Activated T-helper 2 cell treated with anti-CD3 and anti-CD28 coated beads, Interferon-gamma antibody, Interleukin-2, Interleukin-4, amounts not matched to agents 10 μg/mL and 5 μg/mL and 100 μg/mL, durations not matched to agents 14 hours and 24 hours and 36 hours (primary cell): ENCODE measurements around the gene DNAJB13. TPM values are rescaled to one million over a fixed set of nuclear protein-coding genes. Genes with fewer than 3 reads are reported as not detected.

Experiments used
- DNase-seq: peaks from one replicate; pipeline ENCODE4 v3.0.0; 2021; ENCODE audit warnings: low spot score
- H3K27ac Mint-ChIP-seq: one replicate; pipeline ENCODE4 v1.8.0; 2021; ENCODE audit warnings: mixed read lengths
- H3K27me3 Mint-ChIP-seq: one replicate; pipeline ENCODE4 v1.8.0; 2021; ENCODE audit warnings: low read depth, mixed read lengths
- H3K36me3 Mint-ChIP-seq: one replicate; pipeline ENCODE4 v1.8.0; 2021; ENCODE audit warnings: low read depth, mixed read lengths
- H3K4me1 Mint-ChIP-seq: one replicate; pipeline ENCODE4 v1.8.0; 2021; ENCODE audit warnings: low read depth, mixed read lengths
- H3K4me3 Mint-ChIP-seq: one replicate; pipeline ENCODE4 v1.8.0; 2021; ENCODE audit warnings: low read depth, mild to moderate bottlenecking, moderate library complexity, mixed read lengths
- H3K9me3 Mint-ChIP-seq: one replicate; pipeline ENCODE4 v1.8.0; 2021; ENCODE audit warnings: mixed read lengths
- intact Hi-C: fragments of 100-400 bp; cut with micrococcal nuclease; formaldehyde crosslinking; loops from one replicate; pipeline ENCODE4 v1.15.1; 2023
- total RNA-seq: library from RNA; stranded (reverse); gene quantifications from 2 replicates; pipeline ENCODE4 v1.2.3, GENCODE V29; 2022

The DNAJB13 gene
- total RNA-seq, 1 donor from 2014 or later, result 0.52 TPM

DNA sequence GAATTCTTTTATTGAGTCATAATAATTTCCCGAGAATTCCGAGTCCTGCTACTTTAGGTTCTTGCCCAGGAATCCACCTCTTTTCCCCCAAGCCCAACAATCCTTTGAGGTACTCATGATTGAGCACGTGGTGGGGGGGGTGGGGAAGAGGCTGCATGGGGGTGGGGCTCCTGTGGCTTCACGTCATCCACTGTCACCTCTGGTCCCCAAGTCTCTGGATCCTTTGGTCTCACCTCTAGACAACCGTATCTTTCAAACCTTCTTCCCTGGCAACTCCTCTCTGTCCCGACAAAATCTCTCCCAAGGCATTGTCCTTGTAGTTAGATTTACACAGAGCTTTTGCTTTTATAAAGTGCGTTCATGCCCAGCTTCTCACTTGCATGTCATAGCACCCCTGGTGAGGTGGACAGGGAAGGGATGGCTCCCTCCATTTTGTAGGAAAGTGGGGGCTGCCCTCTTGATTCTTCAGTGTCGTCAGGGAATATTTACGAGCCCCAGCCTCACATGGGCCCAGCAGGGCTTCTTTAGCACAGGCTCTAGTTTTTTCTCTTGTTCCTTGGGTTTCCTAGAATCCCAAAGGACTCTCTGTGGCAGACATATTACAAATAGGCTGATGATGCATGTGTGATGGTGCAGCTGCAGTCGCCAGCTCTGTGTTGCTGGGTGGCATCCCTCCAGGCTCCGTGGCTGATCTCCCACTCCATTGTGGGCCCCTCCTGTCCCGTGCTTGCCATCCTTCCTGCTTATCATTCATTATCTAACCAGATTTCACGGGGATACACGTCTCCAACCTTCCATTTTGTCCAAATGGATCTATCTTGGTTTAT lies 49.7 kb downstream of the DNAJB13 start:
- Mint-ChIP-seq H3K27ac (no peak overlapping the region), H3K4me1 (peaks cover 55% of the 10 kb centered on the region), H3K36me3 (peaks cover 33% of the 10 kb centered on the region), H3K4me3 (no peak overlapping the region), H3K27me3 (no peaks in the 10 kb centered on the region), H3K9me3 (no peaks in the 10 kb centered on the region)
- intact Hi-C loops, result no loop called here
- no peak for DNase-seq

DNA sequence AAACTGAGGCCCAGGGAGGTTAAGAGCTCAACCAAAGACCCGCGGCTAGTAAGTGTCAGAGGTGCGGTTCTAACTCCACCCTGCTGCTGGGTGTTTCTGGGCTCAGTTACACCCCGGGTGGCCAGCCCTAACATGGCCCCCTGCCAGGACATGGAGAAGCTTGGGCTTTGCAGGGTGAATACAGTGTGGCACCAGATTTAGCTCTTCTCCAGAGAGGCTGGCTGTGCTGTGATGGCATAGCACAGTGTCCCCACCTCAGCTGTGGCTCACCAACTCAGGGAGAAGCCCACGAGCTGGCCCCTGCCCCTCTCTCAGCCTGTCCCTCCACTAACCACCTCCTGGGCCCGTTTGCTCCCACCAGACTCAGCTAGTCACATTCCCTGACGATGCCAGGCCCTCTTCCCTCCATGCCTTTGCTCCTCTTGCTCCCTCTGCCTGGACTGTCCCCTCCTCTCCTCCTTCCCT lies 51.0 kb downstream of the DNAJB13 start:
- no peak for DNase-seq
- no peaks in the 10 kb centered on the region for H3K9me3 Mint-ChIP-seq
- no peak overlapping the region for H3K4me3 Mint-ChIP-seq
- intact Hi-C loops, result no loop called here
- peaks cover 51% of the 10 kb centered on the region for H3K4me1 Mint-ChIP-seq
- peaks cover 33% of the 10 kb centered on the region for H3K36me3 Mint-ChIP-seq
- H3K27me3 Mint-ChIP-seq, result no peaks in the 10 kb centered on the region
- peak overlapping the region; percentile 39 for H3K27ac Mint-ChIP-seq

DNA sequence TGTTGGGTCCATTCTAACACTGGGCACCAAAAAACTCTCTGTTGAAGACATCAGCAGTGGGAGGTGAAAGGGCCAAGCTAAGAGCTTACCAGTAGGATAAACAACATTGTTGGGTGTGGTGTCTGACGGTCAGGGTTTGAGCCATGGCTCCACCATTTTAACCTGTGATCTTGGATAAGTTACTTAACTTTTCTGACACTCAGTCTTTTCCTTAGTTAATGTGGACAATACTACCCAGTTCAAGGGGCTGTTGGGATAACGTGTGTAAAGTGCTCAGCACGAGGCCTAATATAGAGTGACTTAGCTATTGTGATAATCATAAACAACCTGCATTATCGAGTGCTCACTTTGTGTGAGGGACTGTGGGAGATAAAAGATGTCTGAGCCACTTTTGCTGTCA lies 52.0 kb downstream of the DNAJB13 start:
- Mint-ChIP-seq H3K27ac (peak overlapping the region; percentile 45), H3K9me3 (no peaks in the 10 kb centered on the region), H3K4me1 (peaks cover 44% of the 10 kb centered on the region), H3K4me3 (no peak overlapping the region), H3K36me3 (peaks cover 33% of the 10 kb centered on the region), H3K27me3 (no peaks in the 10 kb centered on the region)
- no peak for DNase-seq
- intact Hi-C loops, result no loop called here

DNA sequence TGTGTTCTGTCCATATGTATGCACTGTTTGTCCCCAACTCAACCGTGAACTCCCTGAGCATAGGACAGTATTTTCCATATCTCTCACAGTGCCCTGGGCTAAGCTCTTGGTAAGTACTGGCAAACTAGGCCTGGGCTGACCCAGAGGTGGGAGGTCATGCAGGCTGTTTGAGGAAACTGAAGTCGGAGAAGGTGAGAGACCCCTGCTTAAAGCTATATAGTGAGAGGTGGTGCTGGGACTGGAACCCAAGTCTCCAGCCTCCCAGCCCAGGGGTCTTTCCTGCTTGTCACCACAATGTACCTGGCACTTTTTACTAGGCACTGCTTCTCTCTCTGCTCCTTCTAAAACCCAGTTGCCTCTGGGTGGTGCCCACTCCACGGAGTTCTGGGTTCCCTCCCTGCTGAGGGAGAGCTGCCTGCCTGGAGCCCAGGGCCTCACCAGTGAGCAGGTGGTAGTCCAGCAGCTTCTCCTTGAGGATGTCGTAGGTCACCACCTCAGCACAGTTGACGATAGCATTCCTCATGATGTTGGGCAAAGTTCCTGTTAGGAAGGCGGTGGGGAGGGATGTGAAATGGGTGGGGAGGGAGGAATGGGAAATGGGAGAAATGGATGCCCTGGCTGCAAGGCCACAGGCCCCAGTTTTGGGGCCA lies 53.3 kb downstream of the DNAJB13 start:
- no peaks in the 10 kb centered on the region for H3K9me3 Mint-ChIP-seq
- no peak overlapping the region for H3K4me3 Mint-ChIP-seq
- peaks cover 33% of the 10 kb centered on the region for H3K36me3 Mint-ChIP-seq
- DNase-seq, result no peak
- peaks cover 51% of the 10 kb centered on the region for H3K4me1 Mint-ChIP-seq
- no peaks in the 10 kb centered on the region for H3K27me3 Mint-ChIP-seq
- peak overlapping the region; percentile 48 for H3K27ac Mint-ChIP-seq
- intact Hi-C loops, result no loop called here

DNA sequence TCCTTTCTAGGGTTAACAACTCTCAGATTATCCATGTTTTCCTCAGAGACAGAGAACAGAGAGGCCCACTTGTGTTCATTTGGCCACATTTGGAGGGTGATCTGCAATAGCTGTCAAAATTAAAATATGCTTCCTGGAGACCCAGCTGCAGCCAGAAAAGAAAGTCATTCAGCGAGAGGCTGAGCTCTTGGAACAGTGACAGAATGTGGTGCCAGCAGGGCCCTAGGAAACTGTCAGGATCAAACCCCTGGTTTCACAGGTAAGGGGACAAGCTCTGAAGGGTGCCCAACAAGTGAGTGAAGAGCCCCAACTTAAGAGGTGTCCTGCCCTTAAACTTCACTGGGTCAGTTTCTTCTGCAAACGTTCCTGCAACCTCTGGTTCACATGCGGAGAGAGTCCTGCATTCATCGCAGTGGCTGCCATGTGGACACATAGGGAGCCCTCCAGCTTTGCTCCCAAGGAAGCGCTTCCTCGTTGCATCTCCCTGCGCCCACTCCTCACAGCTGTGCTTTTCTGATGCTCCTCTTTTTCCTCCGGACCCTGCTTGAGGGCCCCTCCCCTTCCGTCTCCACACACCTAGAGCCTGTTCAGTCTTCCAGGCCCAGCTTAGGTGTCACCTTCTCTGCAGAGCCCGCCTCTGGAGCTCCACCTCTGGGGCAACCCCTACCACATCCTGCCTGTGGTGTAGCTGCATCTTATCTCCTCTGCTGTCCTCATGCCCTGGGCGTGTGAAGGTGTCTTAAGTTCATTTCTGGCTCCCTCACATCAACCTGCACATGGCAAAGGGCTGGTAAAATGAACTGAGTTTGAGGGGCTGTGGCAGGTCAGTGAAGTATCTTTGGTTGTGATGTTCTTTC lies 54.2 kb downstream of the DNAJB13 start:
- DNase-seq, result peak; percentile 82
- peaks cover 25% of the 10 kb centered on the region for H3K36me3 Mint-ChIP-seq
- intact Hi-C loops, result loop anchor here (1.0 kb wide), 1 partner anchor 10 kb away; no protein-coding TSS in a partner anchor
- no peaks in the 10 kb centered on the region for H3K9me3 Mint-ChIP-seq
- H3K27ac Mint-ChIP-seq, result peak overlapping the region; percentile 92
- H3K27me3 Mint-ChIP-seq, result no peaks in the 10 kb centered on the region
- peaks cover 49% of the 10 kb centered on the region for H3K4me1 Mint-ChIP-seq
- H3K4me3 Mint-ChIP-seq, result peak overlapping the region; percentile 13

DNA sequence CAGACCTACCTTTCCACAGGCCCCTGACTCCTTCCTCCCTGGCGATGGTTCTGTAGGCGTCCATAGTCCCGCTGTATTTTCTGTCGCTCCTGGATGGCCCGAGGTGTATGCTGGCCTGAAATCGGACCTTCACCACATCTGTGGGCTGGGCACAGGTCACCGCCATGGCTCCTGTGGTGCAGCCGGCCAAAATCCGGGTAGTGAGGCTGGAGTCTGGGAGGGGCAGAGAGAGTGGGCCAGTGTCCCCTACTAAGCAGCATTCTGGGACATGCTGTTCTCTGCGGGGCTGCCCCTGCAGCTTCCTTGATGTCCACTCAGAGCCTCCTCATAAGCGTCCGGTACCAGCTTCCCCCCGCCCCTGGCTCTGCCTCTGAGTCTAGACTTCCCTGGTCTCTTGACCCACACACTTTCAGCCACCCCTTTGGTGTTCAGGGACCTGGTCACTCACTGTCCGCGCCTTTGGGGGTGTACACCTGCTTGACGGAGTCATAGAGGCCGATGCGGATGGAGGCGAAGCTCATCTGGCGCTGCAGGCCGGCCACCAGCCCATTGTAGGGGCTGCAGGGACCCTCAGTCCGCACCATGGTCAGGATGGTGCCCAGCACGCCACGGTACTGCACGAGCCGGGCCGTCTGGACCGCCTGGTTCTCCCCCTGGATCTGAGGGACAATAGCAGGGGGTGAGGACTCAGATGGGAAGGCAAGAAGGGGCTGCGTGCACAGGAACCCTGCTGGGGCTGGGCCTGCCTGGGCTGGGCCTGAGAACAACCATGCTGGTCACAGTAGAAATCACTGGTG lies 55.1 kb downstream of the DNAJB13 start:
- H3K4me3 Mint-ChIP-seq, result no peak overlapping the region
- intact Hi-C loops, result loop anchor here (1.0 kb wide), 1 partner anchor 11 kb away; no protein-coding TSS in a partner anchor
- H3K4me1 Mint-ChIP-seq, result peaks cover 54% of the 10 kb centered on the region

DNA sequence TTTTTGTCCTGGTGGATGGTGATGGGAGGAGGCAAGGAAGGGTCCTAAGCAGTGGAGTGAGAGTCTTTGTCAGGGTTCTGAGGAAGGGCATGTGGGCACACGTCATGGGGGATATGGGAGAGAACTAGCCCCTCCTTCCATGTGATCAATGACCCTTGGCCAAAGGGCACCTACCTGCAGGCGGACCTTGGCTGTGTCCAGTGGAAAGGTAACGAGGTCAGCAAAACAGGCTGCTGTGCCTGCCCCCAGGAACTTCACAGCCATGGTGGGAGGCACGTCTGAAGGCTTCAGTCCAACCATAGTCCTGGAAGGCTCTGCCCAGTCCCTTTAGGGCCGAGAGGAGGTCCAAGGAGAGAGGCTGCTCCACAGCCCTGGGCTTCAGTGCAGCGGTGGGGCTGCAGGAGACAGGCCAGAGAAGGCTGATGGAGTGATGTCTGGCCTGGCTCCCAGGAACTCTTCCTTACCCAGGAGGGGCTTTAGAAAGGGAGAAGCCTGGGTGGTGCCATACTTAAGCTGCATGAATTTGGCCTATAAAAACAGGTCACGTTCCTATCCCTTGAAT lies 56.0 kb downstream of the DNAJB13 start:
- Mint-ChIP-seq H3K36me3 (peaks cover 15% of the 10 kb centered on the region), H3K27ac (peak overlapping the region; percentile 58), H3K4me3 (no peak overlapping the region), H3K27me3 (no peaks in the 10 kb centered on the region), H3K9me3 (no peaks in the 10 kb centered on the region), H3K4me1 (peaks cover 63% of the 10 kb centered on the region)
- intact Hi-C loops, result no loop called here
- no peak for DNase-seq

More for the DNA sequence above, 55.1 kb downstream of the DNAJB13 start:
- H3K27me3 Mint-ChIP-seq, result no peaks in the 10 kb centered on the region
- peaks cover 23% of the 10 kb centered on the region for H3K36me3 Mint-ChIP-seq
- H3K9me3 Mint-ChIP-seq, result no peaks in the 10 kb centered on the region
- DNase-seq, result no peak
- H3K27ac Mint-ChIP-seq, result peak overlapping the region; percentile 92

DNA sequence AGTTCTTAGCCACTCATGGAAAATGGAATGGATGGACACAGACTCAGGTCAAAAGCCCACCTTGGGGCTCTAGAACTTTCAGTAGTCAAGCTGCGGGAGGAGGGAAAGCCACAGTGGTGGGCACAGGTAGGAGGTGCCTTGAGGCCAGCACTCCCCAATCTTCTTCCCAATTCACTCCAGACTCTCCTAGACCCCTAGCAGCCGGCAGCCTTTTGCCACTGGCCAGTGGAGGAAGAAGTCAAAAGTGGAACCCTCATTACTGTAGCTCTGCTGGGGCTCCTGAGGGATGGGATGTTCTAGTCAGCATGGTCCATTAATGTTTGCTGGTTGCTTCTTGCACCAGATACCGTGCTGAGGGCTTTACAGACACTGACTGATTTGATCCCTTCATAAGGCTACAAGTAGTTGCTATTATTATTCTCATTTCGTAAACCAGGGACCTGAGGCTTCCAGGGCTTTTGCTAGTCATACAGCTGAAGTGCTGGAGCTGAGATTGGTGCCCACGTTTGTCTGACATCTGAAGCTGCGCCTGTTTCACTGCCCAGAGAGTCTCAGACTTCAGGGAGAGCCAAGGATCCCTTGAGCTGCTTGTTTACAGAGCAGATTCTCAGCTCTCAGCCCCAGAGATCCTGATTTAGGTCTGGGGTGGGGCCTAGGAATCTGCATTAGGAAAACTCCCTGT lies 57.0 kb downstream of the DNAJB13 start:
- intact Hi-C loops, result no loop called here
- H3K4me1 Mint-ChIP-seq, result peaks cover 68% of the 10 kb centered on the region

DNA sequence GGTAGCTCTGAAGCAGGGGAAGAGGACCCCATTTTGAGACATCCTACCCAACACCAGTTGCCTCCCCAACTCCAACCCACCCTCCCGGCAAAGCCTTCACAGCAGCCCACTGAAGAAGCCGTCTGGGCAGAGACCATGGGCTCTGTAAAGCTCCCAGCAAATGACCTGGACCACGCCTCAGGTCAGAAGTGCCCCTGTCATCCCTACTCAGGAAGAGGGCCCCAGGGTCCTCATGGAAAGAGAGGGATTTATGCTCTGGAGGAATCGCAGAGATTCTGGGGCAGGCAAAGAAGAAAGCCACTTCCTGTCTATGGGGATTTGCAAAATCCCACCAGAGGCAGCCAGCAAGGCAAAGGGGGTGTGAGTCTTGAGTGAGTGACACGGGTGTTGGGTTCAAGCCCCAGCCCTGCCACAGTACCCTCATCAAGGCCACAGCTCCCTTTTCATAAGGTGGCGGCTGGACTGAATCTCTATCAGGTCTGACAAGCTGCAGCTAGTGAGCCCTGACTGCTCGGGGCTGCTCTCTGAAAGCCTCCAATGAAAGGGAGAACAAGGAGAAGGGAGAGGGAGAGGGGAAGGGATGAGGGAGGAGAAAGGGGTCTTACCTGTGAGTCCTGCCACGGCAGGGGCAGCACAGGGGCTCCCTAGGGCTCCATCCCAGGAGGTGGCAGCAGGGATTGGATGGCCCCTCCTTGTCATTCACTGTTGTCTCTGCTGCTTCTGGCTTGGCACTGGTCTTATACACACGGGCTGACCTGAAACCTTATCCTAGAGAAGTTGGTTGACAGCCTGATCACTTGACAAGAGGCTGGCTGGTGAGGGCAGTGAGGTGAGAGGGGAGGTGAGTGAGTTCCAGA lies 57.8 kb downstream of the DNAJB13 start, which contains the start of gene UCP3:
Gene UCP3, minus strand, starts transcription at position 713 of the 857 bp plus-strand sequence. CDS start 2,043 bp downstream, outside the sequence.
- Mint-ChIP-seq H3K9me3 (no peaks in the 10 kb centered on the region), H3K27ac (peak within 1 kb of the TSS; percentile 99), H3K36me3 (peaks cover 7% of the 10 kb centered on the region), H3K27me3 (no peaks in the 10 kb centered on the region), H3K4me3 (no peak within 1 kb of the TSS), H3K4me1 (peaks cover 70% of the 10 kb centered on the region)
- no peak for DNase-seq
- intact Hi-C loops, result no loop called here

More for the DNA sequence above, 57.0 kb downstream of the DNAJB13 start:
- Mint-ChIP-seq H3K27ac (peak overlapping the region; percentile 24), H3K27me3 (no peaks in the 10 kb centered on the region), H3K9me3 (no peaks in the 10 kb centered on the region), H3K36me3 (peaks cover 12% of the 10 kb centered on the region), H3K4me3 (no peak overlapping the region)
- no peak for DNase-seq

DNA sequence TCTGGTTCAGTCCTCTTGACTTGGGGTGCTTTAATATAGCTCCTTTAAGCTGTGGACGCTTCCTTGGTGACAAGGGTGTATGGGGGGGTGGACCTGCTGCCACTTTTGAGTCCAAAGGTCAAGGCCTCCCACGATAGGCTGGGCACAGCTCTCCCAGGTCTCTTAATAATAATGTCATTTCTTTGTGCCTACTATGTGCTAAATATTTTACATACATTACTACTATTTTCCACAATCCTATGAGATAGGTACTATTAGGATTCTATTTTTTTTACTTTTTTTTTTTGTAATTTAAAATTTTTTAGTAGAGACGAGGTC lies 58.4 kb downstream of the DNAJB13 start:
- Mint-ChIP-seq H3K36me3 (peaks cover 7% of the 10 kb centered on the region), H3K4me1 (peaks cover 72% of the 10 kb centered on the region), H3K27ac (peak overlapping the region; percentile 64), H3K4me3 (no peak overlapping the region), H3K9me3 (no peaks in the 10 kb centered on the region), H3K27me3 (no peaks in the 10 kb centered on the region)
- intact Hi-C loops, result no loop called here
- no peak for DNase-seq
